HepG2 (cell line): ENCODE data around the gene WBP1. TPM values are rescaled to one million over a fixed set of nuclear protein-coding genes. Genes with fewer than 3 reads are reported as not detected.
A peak's percentile ranks its signal among the peaks of the same experiment; 100 is the strongest.

Experiments
- BORCS8-MEF2B ChIP-seq: sonication (generic); formaldehyde crosslinking; IDR thresholded peaks from 2 replicates; pipeline ENCODE4 v1.8.0; 2022; ENCODE audit warnings: mild to moderate bottlenecking, missing genetic modification reagents
- CERS6 ChIP-seq: sonication (generic); formaldehyde crosslinking; IDR thresholded peaks from 2 replicates; pipeline ENCODE4 v1.5.0; 2020; ENCODE audit warnings: missing genetic modification reagents
- CHCHD3 ChIP-seq: sonication (generic); formaldehyde crosslinking; IDR thresholded peaks from 2 replicates; pipeline ENCODE4 v1.8.0; 2022; ENCODE audit warnings: mild to moderate bottlenecking, missing genetic modification reagents, moderate library complexity
- CHD4 ChIP-seq: fragments of 200-600 bp; sonication (generic); IDR thresholded peaks from 2 replicates; pipeline ENCODE4 v1.7.0; 2017; ENCODE audit warnings: mild to moderate bottlenecking, low read length, borderline replicate concordance
- CREB1 ChIP-seq, 2 experiments: fragments of 450-650 bp in 1 of 2; IDR thresholded peaks; 2 replicates each; pipeline ENCODE4 v1.6.1; 2016 to 2017; ENCODE audit warnings: control low read depth in 1 of 2, mild to moderate bottlenecking in 1 of 2, missing compliant biosample characterization in 1 of 2, missing genetic modification characterization in 1 of 2
- DR1 ChIP-seq: sonication (generic); formaldehyde crosslinking; IDR thresholded peaks from 2 replicates; pipeline ENCODE4 v1.8.0; 2021; ENCODE audit warnings: mild to moderate bottlenecking, missing genetic modification reagents, inconsistent platforms
- ETV6 ChIP-seq: sonication (generic); formaldehyde crosslinking; conservative IDR thresholded peaks from 2 replicates; pipeline ENCODE4 v1.4.0; 2020; ENCODE audit warnings: missing genetic modification reagents
- GABPB1 ChIP-seq: IDR thresholded peaks from 2 replicates; pipeline ENCODE4 v1.6.1; 2016; ENCODE audit warnings: mild to moderate bottlenecking, missing genetic modification reagents, moderate library complexity, missing compliant biosample characterization
- HDAC6 ChIP-seq: fragments of 200-600 bp; sonication (generic); IDR thresholded peaks from 2 replicates; pipeline ENCODE4 v1.7.0; 2017; ENCODE audit warnings: mild to moderate bottlenecking, antibody characterized with exemption, low read length, low read depth
- HIVEP1 ChIP-seq: sonication (generic); formaldehyde crosslinking; IDR thresholded peaks from 2 replicates; pipeline ENCODE4 v1.4.0; 2020; ENCODE audit warnings: mild to moderate bottlenecking, missing genetic modification reagents
- KLF15 ChIP-seq: sonication (generic); formaldehyde crosslinking; IDR thresholded peaks from 2 replicates; pipeline ENCODE4 v1.8.1; 2023; ENCODE audit warnings: borderline replicate concordance, mild to moderate bottlenecking, inconsistent platforms, missing genetic modification reagents, mixed read lengths
- PRPF4 ChIP-seq: fragments of 200-400 bp; formaldehyde crosslinking; IDR thresholded peaks from 2 replicates; pipeline ENCODE4 v1.6.1; 2016; ENCODE audit warnings: low read length, low read depth; ENCODE audit not compliant: poor library complexity, severe bottlenecking
- REXO4 ChIP-seq: sonication (generic); formaldehyde crosslinking; IDR thresholded peaks from 2 replicates; pipeline ENCODE4 v1.8.0; 2022; ENCODE audit warnings: missing genetic modification reagents, mild to moderate bottlenecking, borderline replicate concordance
- SNAPC4 ChIP-seq: sonication (generic); formaldehyde crosslinking; IDR thresholded peaks from 2 replicates; pipeline ENCODE4 v1.4.0; 2020; ENCODE audit warnings: mild to moderate bottlenecking, missing genetic modification reagents
- U2AF2 ChIP-seq: fragments of 200-400 bp; formaldehyde crosslinking; IDR thresholded peaks from 2 replicates; pipeline ENCODE4 v1.6.1; 2017; ENCODE audit warnings: low read depth, mild to moderate bottlenecking, low read length
- ZNF512B ChIP-seq: sonication (generic); formaldehyde crosslinking; IDR thresholded peaks from 2 replicates; pipeline ENCODE4 v1.5.1; 2020; ENCODE audit warnings: missing genetic modification reagents, mild to moderate bottlenecking, borderline replicate concordance
- ZNF547 ChIP-seq: sonication (generic); formaldehyde crosslinking; IDR thresholded peaks from 2 replicates; pipeline ENCODE4 v1.5.1; 2020; ENCODE audit warnings: mild to moderate bottlenecking, missing genetic modification reagents
- ZNF674 ChIP-seq: sonication (generic); formaldehyde crosslinking; IDR thresholded peaks from 2 replicates; pipeline ENCODE4 v1.5.0; 2020; ENCODE audit warnings: low read depth, mild to moderate bottlenecking, missing genetic modification reagents
- polyA plus RNA-seq, 8 experiments: library from polyadenylated mRNA; depleted of rRNA in 3 of 8; stranded (reverse) in 7 of 8; unstranded in 1 of 8; fragments of >200 nt; fragmentation: Illumina TruSeq in 4 of 8; extraction: Trizol in 4 of 8; gene quantifications; 2 replicates each; pipeline versions ENCODE4 v1.2.1 to v1.2.3, GENCODE V29; 2011 to 2016; ENCODE audit warnings: low read depth in 4 of 8, missing spikeins in 1 of 8, mixed read lengths in 1 of 8; ENCODE audit not compliant: insufficient read depth in 1 of 8
- total RNA-seq, 5 experiments: library from RNA; depleted of rRNA; stranded (reverse); fragments of >200 nt; fragmentation: Illumina TruSeq; extraction: Trizol; gene quantifications; 2 replicates each; pipeline ENCODE4 v1.2.3, GENCODE V29; 2016; ENCODE audit warnings: low read depth in 1 of 5

The WBP1 gene
- total and polyA plus RNA-seq, 2 of the 13 experiments (the other 11 are each of a cell fraction or from before 2014, with no cell fraction given), result 38.8 to 85.7 TPM

GRCh38 chr2:74481961-74482800 lies 23.9 kb downstream of the WBP1 start (continued):
- TF ChIP-seq SNAPC4 (CRISPR knock-in tag) (no peak; the same call in none of the 2 replicates), HDAC6 (no peak), CREB1 (IDR thresholded peaks at IDR 0.05) (no peak), CREB1 (CRISPR knock-in tag; IDR thresholded peaks at IDR 0.05) (no peak), ZNF674 (CRISPR knock-in tag) (0 out of 2 replicates have a peak, but pooled peaks have one; percentile 86), U2AF2 (no peak), DR1 (CRISPR knock-in tag) (peak; percentile 38; the same call in 1 of the 2 replicates), CHCHD3 (CRISPR knock-in tag) (0 out of 2 replicates have a peak, but pooled peaks have one; percentile 59), GABPB1 (CRISPR knock-in tag) (no peak), ETV6 (CRISPR knock-in tag) (peak; percentile 18; the same call in 1 of the 2 replicates), CERS6 (CRISPR knock-in tag) (peak; percentile 34; the same call in 1 of the 2 replicates), CHD4 (no peak), ZNF547 (peak; percentile 97), BORCS8-MEF2B (CRISPR knock-in tag) (peak; percentile 69; the same call in 1 of the 2 replicates), KLF15 (CRISPR knock-in tag) (no peak; the same call in 1 of the 2 replicates), PRPF4 (no peak), ZNF512B (no peak), HIVEP1 (peak; percentile 82), REXO4 (CRISPR knock-in tag) (peak; percentile 70; the same call in 1 of the 2 replicates)
